A549 treated with dexamethasone at 1 μM for 4 hours (cell line): Measurements from ENCODE around the gene KIF13A. TPM values are rescaled to one million over a fixed set of nuclear protein-coding genes. Genes with fewer than 3 reads are reported as not detected.

Source experiments
- total RNA-seq: library from RNA; stranded (reverse); fragments of 200-300 nt; extraction: Qiagen RNA extraction; gene quantifications from 5 replicates; pipeline ENCODE4 v1.2.3, GENCODE V29; 2022

The KIF13A gene
- 19.2 to 23.7 TPM (median 22.1 TPM) in 5 replicates for total RNA-seq

GRCh38 chr6:17987447-17987696, at the start of gene KIF13A:
KIF13A (minus strand) TSS chr6:17987635; CDS start chr6:17987463, 172 bp downstream.

Other genes starting within 250 kb of the KIF13A start
- 1.2 to 1.9 TPM (median 1.6 TPM) in 5 replicates for gene NHLRC1, start 135.0 kb upstream of the KIF13A start, total RNA-seq
- gene TPMT, start 167.4 kb upstream of the KIF13A start, total RNA-seq: 5.7 to 6.5 TPM (median 6.1 TPM) in 5 replicates
- 6.5 to 9.5 TPM (median 8.6 TPM) in 5 replicates for gene KDM1B, start 167.8 kb upstream of the KIF13A start, total RNA-seq